GM13977 (cell line): Measurements from ENCODE around the gene SCAI.

Experiments
- DNase-seq: peaks from one replicate; pipeline ENCODE4 v3.0.0; 2012; ENCODE audit warnings: low spot score
- CTCF ChIP-seq: IDR thresholded peaks from 2 replicates; pipeline ENCODE4 v1.5.1; 2012; ENCODE audit warnings: mild to moderate bottlenecking, control low read depth; ENCODE audit not compliant: insufficient read depth; ENCODE audit errors: extremely low read depth, missing control alignments
- in situ Hi-C: fragments of 300-500 bp; cut with MboI; formaldehyde crosslinking; loops from one replicate; pipeline ENCODE4 v1.12.0; 2022; ENCODE audit warnings: low sequenced_read_pairs, low pct_unique_long_range_greater_than_20kb, mixed read lengths, inconsistent platforms; ENCODE audit not compliant: unreplicated experiment

Gene SCAI

DNA sequence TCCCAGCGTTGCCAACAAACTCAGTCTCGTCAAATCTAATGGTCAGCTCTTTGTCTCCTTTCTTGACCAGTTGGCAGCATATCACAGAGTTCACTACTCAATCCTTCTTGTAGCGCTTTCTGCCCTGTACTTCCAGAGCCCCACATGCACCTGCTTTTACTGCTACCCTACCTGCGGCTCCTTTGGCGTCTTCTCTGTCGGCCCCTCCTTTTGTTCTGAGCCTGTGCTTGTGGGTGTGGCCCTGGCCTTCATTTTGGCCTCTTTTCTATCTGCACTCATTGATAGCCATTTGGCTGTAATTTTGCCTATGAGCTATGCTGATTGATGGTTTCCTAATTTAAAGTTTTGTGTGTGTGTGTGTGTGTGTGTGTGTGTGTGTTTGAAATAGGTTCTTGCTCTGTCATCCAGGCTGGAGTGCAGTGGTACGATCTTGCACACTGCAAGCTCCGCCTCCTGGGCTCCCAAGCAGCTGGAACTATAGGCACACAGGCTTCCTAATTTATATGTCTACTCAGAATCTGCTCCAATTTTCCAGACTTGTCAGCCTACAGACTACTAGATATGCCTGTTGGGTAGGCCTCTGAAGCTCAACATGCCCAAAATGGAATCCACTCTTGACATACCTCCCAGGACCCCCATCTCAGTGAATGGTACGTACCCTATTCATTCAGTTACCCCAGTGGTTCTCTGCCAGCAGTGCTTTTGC lies 249.1 kb downstream of the SCAI start:
- DNase-seq = no peak
- in situ Hi-C loops = no loop called here
- TF ChIP-seq CTCF = no peak
